ENCODE results near the gene DHX8. TPM values are rescaled to one million over a fixed set of nuclear protein-coding genes. Genes with fewer than 3 reads are reported as not detected.
"Not testable (repeated sequence)": the region's sequence is repeated elsewhere in the genome, so short reads cannot be mapped to it uniquely, and the experiment has no call there.

DHX8 gene
- total RNA-seq, 1 experiment from 2014 or later: 66.8 TPM

GRCh38 chr17:43451741-43452140 lies 32.0 kb upstream of the DHX8 start:
- DNase-seq; H3K36me3 Mint-ChIP-seq (ENCODE audit: insufficient read depth, unreplicated experiment); H3K27me3 ChIP-seq (replicated peaks; ENCODE audit: control insufficient read depth, insufficient read depth, low read length); POLR2A ChIA-PET; H3K27ac Mint-ChIP-seq (ENCODE audit: unreplicated experiment); CTCF ChIA-PET; intact Hi-C loops (cut with micrococcal nuclease; ENCODE audit: unreplicated experiment); H3K36me3 ChIP-seq (ENCODE audit: control insufficient read depth, insufficient read depth, low read length); H3K4me3 Mint-ChIP-seq (ENCODE audit: unreplicated experiment); BruUV-seq (replicated peaks); H3K9me3 ChIP-seq; H3K9me3 Mint-ChIP-seq (ENCODE audit: unreplicated experiment); H3K27me3 Mint-ChIP-seq (ENCODE audit: insufficient read depth, unreplicated experiment); H3K4me3 ChIP-seq (ENCODE audit: low read depth, low read length): not testable (repeated sequence)
- peaks cover 11% of the 10 kb centered on the region; the same call in 1 of the 2 replicates for H3K4me1 ChIP-seq
- H3K4me1 Mint-ChIP-seq (ENCODE audit: low read depth, unreplicated experiment): peaks cover 12% of the 10 kb centered on the region

- BruUV-seq (replicated peaks): no TSS peak
- no peak for DNase-seq
- no peaks in the 10 kb centered on the region for H3K9me3 ChIP-seq
- Mint-ChIP-seq H3K4me3 (ENCODE audit: unreplicated experiment) (no peak overlapping the region), H3K27me3 (ENCODE audit: insufficient read depth, unreplicated experiment) (no peaks in the 10 kb centered on the region), H3K27ac (ENCODE audit: unreplicated experiment) (no peak overlapping the region), H3K36me3 (ENCODE audit: insufficient read depth, unreplicated experiment) (no peaks in the 10 kb centered on the region), H3K9me3 (ENCODE audit: unreplicated experiment) (no peaks in the 10 kb centered on the region), H3K4me1 (ENCODE audit: low read depth, unreplicated experiment) (peaks cover 18% of the 10 kb centered on the region)
- intact Hi-C loops (cut with micrococcal nuclease; ENCODE audit: unreplicated experiment): no loop called here
- ChIA-PET POLR2A (no interaction called here), CTCF (no interaction called here)
- H3K36me3 ChIP-seq (ENCODE audit: control insufficient read depth, insufficient read depth, low read length): no peaks in the 10 kb centered on the region
- no peak for TF ChIP-seq CTCF (IDR thresholded peaks at IDR 0.05; ENCODE audit: insufficient read depth in 1 of 2, low read depth in 1 of 2, low read length in 1 of 2, severe bottlenecking in 1 of 2, unreplicated experiment in 1 of 2)
- peaks cover 14% of the 10 kb centered on the region for H3K4me1 ChIP-seq
- H3K4me3 ChIP-seq (ENCODE audit: low read depth, low read length): no peak overlapping the region
- H3K27me3 ChIP-seq (replicated peaks; ENCODE audit: control insufficient read depth, insufficient read depth, low read length): no peaks in the 10 kb centered on the region
Measured at GRCh38 chr17:43453331-43453812, 30.4 kb upstream of the DHX8 start.

- Mint-ChIP-seq H3K27me3 (ENCODE audit: insufficient read depth, unreplicated experiment) (no peaks in the 10 kb centered on the region), H3K27ac (ENCODE audit: unreplicated experiment) (no peak overlapping the region), H3K36me3 (ENCODE audit: insufficient read depth, unreplicated experiment) (no peaks in the 10 kb centered on the region), H3K4me1 (ENCODE audit: low read depth, unreplicated experiment) (peaks cover 9% of the 10 kb centered on the region), H3K4me3 (ENCODE audit: unreplicated experiment) (no peak overlapping the region), H3K9me3 (ENCODE audit: unreplicated experiment) (no peaks in the 10 kb centered on the region)
- intact Hi-C loops (cut with micrococcal nuclease; ENCODE audit: unreplicated experiment): no loop called here
- no TSS peak for BruUV-seq (replicated peaks)
- Histone ChIP-seq H3K27me3 (replicated peaks; ENCODE audit: control insufficient read depth, insufficient read depth, low read length) (no peaks in the 10 kb centered on the region), H3K36me3 (ENCODE audit: control insufficient read depth, insufficient read depth, low read length) (no peaks in the 10 kb centered on the region), H3K9me3 (no peaks in the 10 kb centered on the region), H3K4me1 (peaks cover 12% of the 10 kb centered on the region), H3K4me3 (ENCODE audit: low read depth, low read length) (no peak overlapping the region)
- DNase-seq: no peak
- ChIA-PET POLR2A (no interaction called here), CTCF (no interaction called here)
- TF ChIP-seq CTCF (IDR thresholded peaks at IDR 0.05; ENCODE audit: insufficient read depth in 1 of 2, low read depth in 1 of 2, low read length in 1 of 2, severe bottlenecking in 1 of 2, unreplicated experiment in 1 of 2): no peak
Measured at GRCh38 chr17:43454868-43455267, 28.9 kb upstream of the DHX8 start.

- POLR2A ChIA-PET: no interaction called here
- peaks cover 9% of the 10 kb centered on the region for H3K4me1 ChIP-seq
- H3K4me3 Mint-ChIP-seq (ENCODE audit: unreplicated experiment): no peak overlapping the region
- H3K36me3 ChIP-seq (ENCODE audit: control insufficient read depth, insufficient read depth, low read length): no peaks in the 10 kb centered on the region
- no peak for TF ChIP-seq CTCF (IDR thresholded peaks at IDR 0.05; ENCODE audit: insufficient read depth in 1 of 2, low read depth in 1 of 2, low read length in 1 of 2, severe bottlenecking in 1 of 2, unreplicated experiment in 1 of 2)
- no peaks in the 10 kb centered on the region for H3K9me3 ChIP-seq
- H3K27ac Mint-ChIP-seq (ENCODE audit: unreplicated experiment): no peak overlapping the region
- H3K27me3 Mint-ChIP-seq (ENCODE audit: insufficient read depth, unreplicated experiment): no peaks in the 10 kb centered on the region
- no peaks in the 10 kb centered on the region for H3K9me3 Mint-ChIP-seq (ENCODE audit: unreplicated experiment)
- CTCF ChIA-PET: no interaction called here
- H3K4me1 Mint-ChIP-seq (ENCODE audit: low read depth, unreplicated experiment): peaks cover 7% of the 10 kb centered on the region
- H3K4me3 ChIP-seq (ENCODE audit: low read depth, low read length): no peak overlapping the region
- intact Hi-C loops (cut with micrococcal nuclease; ENCODE audit: unreplicated experiment): no loop called here
- DNase-seq: no peak
- H3K36me3 Mint-ChIP-seq (ENCODE audit: insufficient read depth, unreplicated experiment): no peaks in the 10 kb centered on the region
- no TSS peak for BruUV-seq (replicated peaks)
- no peaks in the 10 kb centered on the region for H3K27me3 ChIP-seq (replicated peaks; ENCODE audit: control insufficient read depth, insufficient read depth, low read length)
Measured at GRCh38 chr17:43456029-43456428, 27.7 kb upstream of the DHX8 start.
